HUES48 (cell line): ENCODE data around the gene BTBD19.
"Not testable (repeated sequence)": the region's sequence is repeated elsewhere in the genome, so short reads cannot be mapped to it uniquely, and the experiment has no call there.

Source experiments
- H3K27ac ChIP-seq: one replicate; pipeline ENCODE4 v1.7.0; 2013; ENCODE audit warnings: low read depth, low read length, inconsistent platforms
- H3K27me3 ChIP-seq: 2 replicates; pipeline ENCODE4 v1.6.1; 2013; ENCODE audit warnings: mild to moderate bottlenecking, low read length; ENCODE audit not compliant: control insufficient read depth, insufficient read depth
- H3K36me3 ChIP-seq: 2 replicates; pipeline ENCODE4 v1.6.1; 2013; ENCODE audit warnings: low read length; ENCODE audit not compliant: control insufficient read depth, insufficient read depth
- H3K4me1 ChIP-seq: 2 replicates; pipeline ENCODE4 v1.6.1; 2013; ENCODE audit warnings: mild to moderate bottlenecking, low read length; ENCODE audit not compliant: control insufficient read depth, insufficient read depth
- H3K4me3 ChIP-seq: 2 replicates; pipeline ENCODE4 v1.5.1; 2013; ENCODE audit warnings: mild to moderate bottlenecking, low read depth, low read length
- H3K9ac ChIP-seq: 2 replicates; pipeline ENCODE4 v1.6.1; 2013; ENCODE audit warnings: mild to moderate bottlenecking, low read depth, low read length, moderate library complexity
- H3K9me3 ChIP-seq: 2 replicates; pipeline ENCODE4 v1.6.1; 2013; ENCODE audit warnings: low read length; ENCODE audit not compliant: control insufficient read depth, insufficient read depth

The BTBD19 gene

DNA sequence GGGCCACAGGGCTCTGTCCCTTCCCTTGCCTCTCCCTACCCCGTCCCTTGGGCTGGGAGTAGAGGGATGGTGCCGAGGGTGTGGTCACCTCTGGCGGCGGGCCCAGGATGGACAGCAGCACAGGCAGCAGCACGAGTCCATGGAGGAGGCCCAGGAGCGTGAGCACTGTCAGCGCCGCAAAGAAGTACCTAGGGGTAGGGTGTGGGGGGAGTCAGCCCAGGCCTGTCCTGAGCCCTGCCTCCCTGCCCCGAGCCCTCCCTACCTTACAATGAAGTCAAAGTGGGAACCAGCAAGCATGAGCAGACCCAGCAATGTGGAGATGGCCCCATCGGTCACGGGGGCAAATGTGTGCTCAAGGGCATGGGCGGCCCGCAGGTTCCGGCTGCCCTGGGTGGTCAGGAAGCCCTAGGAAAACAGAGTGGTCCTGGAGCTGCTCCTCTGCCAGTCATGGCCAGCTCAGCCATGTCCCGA lies 14.7 kb downstream of the BTBD19 start:
- Histone ChIP-seq H3K27ac (no peak overlapping the region), H3K9me3 (no peaks in the 10 kb centered on the region), H3K4me3 (no peak overlapping the region), H3K9ac (no peak overlapping the region), H3K36me3 (no peaks in the 10 kb centered on the region), H3K27me3 (no peaks in the 10 kb centered on the region), H3K4me1 (peaks cover 6% of the 10 kb centered on the region; the same call in 1 of the 2 replicates)

DNA sequence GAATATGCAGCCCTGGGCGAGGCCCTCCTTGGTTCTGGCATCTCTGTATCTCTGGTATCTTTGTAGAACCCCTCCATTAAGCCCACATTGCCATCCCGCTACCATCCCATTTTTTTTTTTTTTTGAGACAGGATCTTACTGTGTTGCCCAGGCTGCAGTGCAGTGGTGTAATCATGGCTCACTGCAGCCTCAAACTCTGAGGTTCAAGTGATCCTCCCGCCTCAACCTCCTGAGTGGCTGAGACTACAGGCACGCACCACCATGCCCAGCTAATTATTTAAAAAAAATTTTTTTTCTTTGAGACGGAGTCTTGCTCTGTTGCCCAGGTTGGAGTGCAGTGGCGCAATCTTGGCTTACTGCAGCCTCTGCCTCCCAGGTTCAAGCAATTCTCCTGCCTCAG lies 16.1 kb downstream of the BTBD19 start:
- not testable (repeated sequence) for H3K27ac ChIP-seq, H3K4me1 ChIP-seq

DNA sequence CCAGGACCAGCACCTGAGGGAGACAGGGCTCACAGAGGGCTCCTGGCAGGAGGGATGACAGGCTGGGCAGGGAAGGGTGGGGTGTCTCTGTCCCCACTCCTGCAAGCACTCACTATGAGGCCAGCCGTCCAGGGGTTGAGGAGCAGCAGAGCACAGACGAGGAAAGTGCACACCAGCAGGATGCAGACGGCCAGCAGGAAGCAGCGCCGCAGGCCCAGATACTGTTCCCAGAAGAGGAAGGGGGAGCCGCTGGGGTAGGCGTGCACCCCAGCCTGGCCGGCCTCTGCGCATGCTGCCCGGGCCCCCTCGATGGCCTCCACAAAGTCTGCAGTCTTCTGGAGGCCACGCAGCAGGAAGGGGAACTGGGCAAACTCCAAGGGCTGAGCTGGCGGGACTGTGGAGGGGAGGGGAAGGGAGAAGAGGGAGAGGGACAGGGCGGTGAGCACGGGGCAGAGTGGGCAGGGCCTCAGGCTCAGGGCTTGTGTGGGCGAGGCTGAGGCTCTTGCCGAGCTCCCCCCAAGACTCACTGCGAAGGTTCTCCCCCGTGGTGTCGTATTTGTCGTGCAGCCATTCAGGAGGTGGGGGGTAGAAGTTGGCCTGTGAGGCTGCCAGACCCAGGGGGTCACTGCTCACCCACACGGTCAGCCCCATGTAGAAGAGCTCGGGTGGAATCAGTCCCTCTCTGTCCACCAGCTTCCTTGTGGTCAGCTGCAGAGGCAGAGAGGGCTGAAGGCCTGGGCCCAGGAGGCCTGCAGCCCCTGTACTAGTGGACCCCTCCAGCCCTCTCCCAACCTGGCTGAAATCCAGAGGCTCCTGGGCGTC lies 18.3 kb downstream of the BTBD19 start:
- Histone ChIP-seq H3K9ac (no peak overlapping the region), H3K27me3 (no peaks in the 10 kb centered on the region), H3K4me3 (no peak overlapping the region), H3K4me1 (peaks cover 7% of the 10 kb centered on the region; the same call in 1 of the 2 replicates), H3K9me3 (no peaks in the 10 kb centered on the region), H3K36me3 (no peaks in the 10 kb centered on the region), H3K27ac (no peak overlapping the region)

More for the DNA sequence above, 16.1 kb downstream of the BTBD19 start:
- not testable (repeated sequence) for H3K9ac ChIP-seq, H3K4me3 ChIP-seq, H3K27me3 ChIP-seq, H3K36me3 ChIP-seq, H3K9me3 ChIP-seq

GRCh38 chr1:44827197-44828002 lies 19.1 kb downstream of the BTBD19 start:
- H3K27me3 ChIP-seq: no peaks in the 10 kb centered on the region
- H3K27ac ChIP-seq: no peak overlapping the region

GRCh38 chr1:44828003-44828651 lies 19.8 kb downstream of the BTBD19 start:
- Histone ChIP-seq H3K4me1 (peaks cover 12% of the 10 kb centered on the region; the same call in 1 of the 2 replicates), H3K4me3 (no peak overlapping the region), H3K9ac (no peak overlapping the region), H3K27me3 (no peaks in the 10 kb centered on the region), H3K27ac (no peak overlapping the region), H3K9me3 (no peaks in the 10 kb centered on the region), H3K36me3 (no peaks in the 10 kb centered on the region)

More at GRCh38 chr1:44827197-44828002, 19.1 kb downstream of the BTBD19 start:
- Histone ChIP-seq H3K36me3 (no peaks in the 10 kb centered on the region), H3K9ac (no peak overlapping the region), H3K4me1 (peaks cover 12% of the 10 kb centered on the region; the same call in 1 of the 2 replicates), H3K9me3 (no peaks in the 10 kb centered on the region), H3K4me3 (no peak overlapping the region)

DNA sequence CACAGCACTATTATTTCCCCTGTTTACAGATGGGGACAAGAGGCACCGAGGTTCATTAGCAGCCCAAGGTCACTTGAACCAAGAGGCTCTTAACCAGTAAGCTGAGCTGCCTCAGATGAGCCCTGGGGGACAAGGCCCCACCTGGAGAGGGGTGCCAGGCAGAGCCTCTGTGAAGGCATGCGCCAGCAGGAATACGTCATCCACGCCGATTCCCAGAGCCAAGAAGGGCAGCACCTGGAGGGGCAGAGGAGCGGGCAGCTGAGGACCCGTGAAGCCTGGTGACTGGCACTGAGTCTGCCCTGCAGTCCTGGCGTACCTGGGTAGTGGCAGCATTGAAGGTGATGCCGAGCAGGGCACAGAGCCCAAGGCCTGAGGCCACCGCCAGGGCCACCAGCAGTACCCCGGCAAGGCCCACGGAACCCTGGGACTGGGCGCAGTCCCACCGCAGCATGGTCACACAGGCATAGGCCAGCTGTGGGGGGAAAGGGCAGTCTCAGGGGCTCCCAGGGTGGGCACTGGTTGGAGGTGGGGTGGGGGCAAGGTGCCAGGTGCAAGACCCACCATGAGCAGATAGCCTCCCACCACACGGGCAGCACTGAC lies 20.6 kb downstream of the BTBD19 start:
- H3K27me3 ChIP-seq: no peaks in the 10 kb centered on the region
- H3K4me1 ChIP-seq: peaks cover 12% of the 10 kb centered on the region; the same call in 1 of the 2 replicates
- H3K27ac ChIP-seq: no peak overlapping the region
- H3K9me3 ChIP-seq: no peaks in the 10 kb centered on the region
- no peak overlapping the region for H3K9ac ChIP-seq
- H3K4me3 ChIP-seq: no peak overlapping the region
- H3K36me3 ChIP-seq: no peaks in the 10 kb centered on the region

DNA sequence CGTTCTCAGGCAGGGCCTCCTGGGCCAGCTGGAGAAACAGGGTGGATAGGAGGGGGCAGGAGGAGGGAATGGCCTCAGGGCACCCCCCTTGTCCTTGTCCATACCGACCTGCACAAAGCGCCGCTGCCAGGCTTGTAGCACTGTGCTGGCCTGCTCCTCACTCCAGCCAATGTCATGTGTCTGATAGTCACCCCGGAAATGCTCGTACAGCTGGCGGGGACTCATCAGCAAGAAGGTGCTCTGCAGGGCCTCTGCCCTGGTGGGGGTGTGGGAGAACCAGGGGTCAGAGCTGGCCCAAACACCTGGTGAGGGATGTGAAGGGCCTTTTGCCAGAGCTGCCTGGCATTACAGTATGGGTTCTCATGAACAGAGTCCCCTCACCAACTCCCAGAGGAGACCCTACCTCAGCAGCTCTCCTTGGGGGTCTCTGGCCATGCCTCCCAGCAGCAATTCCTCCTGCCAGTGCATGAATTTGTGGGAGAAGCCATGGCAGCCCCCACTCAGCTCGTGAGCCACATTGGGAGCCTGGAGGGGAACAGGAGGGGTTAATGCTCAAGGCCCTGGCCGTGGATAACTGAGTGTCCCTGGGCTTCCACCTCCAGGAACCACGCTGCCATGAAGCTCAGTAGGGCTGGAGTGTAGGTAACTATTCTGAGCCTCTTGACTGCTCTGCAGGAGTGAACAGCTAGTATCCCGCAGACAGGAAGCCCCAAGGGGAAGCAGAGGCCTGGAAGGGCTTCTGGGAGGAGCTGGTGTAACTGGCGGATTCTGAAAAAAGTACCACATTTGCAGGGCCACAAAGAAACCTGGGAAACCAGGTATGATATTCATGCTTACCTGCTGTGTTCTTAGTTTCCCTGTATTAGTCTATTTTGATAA lies 21.4 kb downstream of the BTBD19 start:
- no peaks in the 10 kb centered on the region for H3K27me3 ChIP-seq
- no peak overlapping the region for H3K9ac ChIP-seq
- no peaks in the 10 kb centered on the region for H3K9me3 ChIP-seq
- H3K4me3 ChIP-seq: no peak overlapping the region
- no peak overlapping the region for H3K27ac ChIP-seq
- peaks cover 12% of the 10 kb centered on the region; the same call in 1 of the 2 replicates for H3K4me1 ChIP-seq
- H3K36me3 ChIP-seq: no peaks in the 10 kb centered on the region

DNA sequence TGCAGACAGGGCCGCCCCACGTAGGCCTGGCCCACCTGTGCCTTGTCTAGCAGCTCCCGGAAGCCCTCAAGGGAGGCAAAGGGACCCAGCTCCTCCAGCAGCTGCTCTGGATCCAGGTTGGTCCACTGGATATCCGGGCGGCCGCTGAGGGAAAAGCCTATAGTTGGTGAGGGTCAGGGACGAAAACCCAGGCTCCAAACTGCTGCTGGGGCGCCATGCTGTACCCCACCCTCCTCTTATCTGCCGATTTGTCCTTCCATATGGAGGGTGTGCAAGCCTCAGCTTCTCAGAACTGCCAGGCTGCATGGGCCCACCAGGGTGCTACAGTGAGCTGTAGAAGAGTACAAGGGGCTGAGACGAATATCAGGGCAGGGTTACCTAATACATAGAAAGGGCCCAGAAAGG lies 22.6 kb downstream of the BTBD19 start:
- Histone ChIP-seq H3K27ac (no peak overlapping the region), H3K36me3 (no peaks in the 10 kb centered on the region), H3K9ac (no peak overlapping the region), H3K4me3 (no peak overlapping the region), H3K9me3 (no peaks in the 10 kb centered on the region), H3K27me3 (no peaks in the 10 kb centered on the region), H3K4me1 (peaks cover 12% of the 10 kb centered on the region; the same call in 1 of the 2 replicates)

GRCh38 chr1:44831516-44831915 lies 23.2 kb downstream of the BTBD19 start:
- H3K9ac ChIP-seq: no peak overlapping the region

More at GRCh38 chr1:44831516-44831915, 23.2 kb downstream of the BTBD19 start:
- H3K27me3 ChIP-seq: no peaks in the 10 kb centered on the region
- H3K4me3 ChIP-seq: no peak overlapping the region
- no peak overlapping the region for H3K27ac ChIP-seq
- no peaks in the 10 kb centered on the region for H3K9me3 ChIP-seq
- H3K4me1 ChIP-seq: peaks cover 12% of the 10 kb centered on the region; the same call in 1 of the 2 replicates
- H3K36me3 ChIP-seq: no peaks in the 10 kb centered on the region
